IMR-90 (cell line): ENCODE results near the gene MTMR11. TPM values are rescaled to one million over a fixed set of nuclear protein-coding genes. Genes with fewer than 3 reads are reported as not detected.
A peak's percentile ranks its signal among the peaks of the same experiment; 100 is the strongest.
"Not testable (repeated sequence)": the region's sequence is repeated elsewhere in the genome, so short reads cannot be mapped to it uniquely, and the experiment has no call there.

ENCODE experiments used
- ATAC-seq: fragments of 200-7000 bp; cut with Tn5 transposase; 2 replicates; pipeline ENCODE4 v1.9.1; 2020; ENCODE audit warnings: low read depth, mild to moderate bottlenecking, moderate library complexity
- BruUV-seq: library from RNA; stranded (reverse); fragments of 400-500 nt; replicated peaks from 2 replicates; lab custom pipeline; 2021; lab: Mats Ljungman, UMichigan
- CTCF ChIA-PET: fragments of 300-600 bp; formaldehyde crosslinking; extraction: SDS; loops from one replicate; lab custom pipeline; 2021; ENCODE audit warnings: antibody characterized with exemption; lab: Yijun Ruan, JAX
- POLR2A ChIA-PET: fragments of 300-600 bp; sonication (Branson Sonifier 250); formaldehyde crosslinking; loops from one replicate; lab custom pipeline; 2022; ENCODE audit warnings: antibody characterized with exemption; ENCODE audit not compliant: unreplicated experiment; lab: Charles Lee
- DNase-seq: peaks from one replicate; pipeline ENCODE4 v3.0.0; 2013
- H2AFZ ChIP-seq: replicated peaks from 2 replicates; pipeline ENCODE3; 2013; ENCODE audit warnings: low read length, mild to moderate bottlenecking; ENCODE audit not compliant: poor library complexity
- H2AK5ac ChIP-seq: 2 replicates; pipeline ENCODE4 v1.6.1; 2013; ENCODE audit warnings: low read depth, low read length, inconsistent platforms
- H2AK9ac ChIP-seq: replicated peaks from 2 replicates; pipeline ENCODE3; 2013; ENCODE audit warnings: mild to moderate bottlenecking, low read depth, low read length, moderate library complexity; ENCODE audit not compliant: poor library complexity
- H2BK120ac ChIP-seq: 2 replicates; pipeline ENCODE4 v1.6.1; 2013; ENCODE audit warnings: low read depth, low read length, inconsistent platforms
- H2BK15ac ChIP-seq: 3 replicates; pipeline ENCODE4 v1.6.1; 2013; ENCODE audit warnings: low read depth, low read length, inconsistent platforms
- H2BK20ac ChIP-seq: 2 replicates; pipeline ENCODE4 v1.6.1; 2013; ENCODE audit warnings: low read depth, mild to moderate bottlenecking, inconsistent platforms, low read length, moderate library complexity
- H2BK5ac ChIP-seq: 2 replicates; pipeline ENCODE4 v1.6.1; 2013; ENCODE audit warnings: mild to moderate bottlenecking, low read depth, low read length, inconsistent platforms; ENCODE audit not compliant: poor library complexity, severe bottlenecking
- H3K14ac ChIP-seq: replicated peaks from 2 replicates; pipeline ENCODE4 v1.6.1; 2013; ENCODE audit warnings: low read depth, low read length, inconsistent platforms
- H3K18ac ChIP-seq: 2 replicates; pipeline ENCODE4 v1.6.1; 2013; ENCODE audit warnings: low read depth, low read length, control low read depth
- H3K23ac ChIP-seq: 2 replicates; pipeline ENCODE4 v1.6.1; 2013; ENCODE audit warnings: low read depth, low read length, inconsistent platforms
- H3K27ac ChIP-seq: 2 replicates; pipeline ENCODE4 v1.5.1; 2013; ENCODE audit warnings: mild to moderate bottlenecking, control low read depth, low read length; ENCODE audit not compliant: insufficient read depth
- H3K27me3 ChIP-seq: 2 replicates; pipeline ENCODE4 v1.6.1; 2013; ENCODE audit warnings: low read length; ENCODE audit not compliant: control insufficient read depth, insufficient read depth
- H3K36me3 ChIP-seq: 2 replicates; pipeline ENCODE4 v1.6.1; 2013; ENCODE audit warnings: low read length, mixed read lengths; ENCODE audit not compliant: control insufficient read depth, insufficient read depth
- H3K4ac ChIP-seq: 2 replicates; pipeline ENCODE4 v1.6.1; 2013; ENCODE audit warnings: low read depth, low read length, inconsistent platforms
- H3K4me1 ChIP-seq: 2 replicates; pipeline ENCODE4 v1.6.1; 2013; ENCODE audit warnings: low read length, mixed read lengths; ENCODE audit not compliant: control insufficient read depth, insufficient read depth
- H3K4me2 ChIP-seq: 2 replicates; pipeline ENCODE4 v1.6.1; 2013; ENCODE audit warnings: low read depth, mild to moderate bottlenecking, control low read depth, low read length, moderate library complexity
- H3K4me3 ChIP-seq: 2 replicates; pipeline ENCODE4 v1.5.1; 2013; ENCODE audit warnings: low read depth, mild to moderate bottlenecking, control low read depth, low read length, moderate library complexity; ENCODE audit not compliant: insufficient read depth
- H3K56ac ChIP-seq: 2 replicates; pipeline ENCODE4 v1.6.1; 2013; ENCODE audit warnings: low read length, inconsistent platforms; ENCODE audit not compliant: insufficient read depth; ENCODE audit errors: extremely low read depth
- H3K79me1 ChIP-seq, 2 experiments: 2 replicates each; pipeline ENCODE4 v1.6.1; 2013; ENCODE audit warnings: low read length in 2 of 2, inconsistent platforms in 1 of 2, low read depth in 1 of 2
- H3K9ac ChIP-seq: 2 replicates; pipeline ENCODE4 v1.6.1; 2013; ENCODE audit warnings: low read depth, low read length, control low read depth
- H3K9me1 ChIP-seq: 2 replicates; pipeline ENCODE4 v1.6.1; 2013; ENCODE audit warnings: low read length, inconsistent platforms; ENCODE audit not compliant: insufficient read depth
- H3K9me3 ChIP-seq: 2 replicates; pipeline ENCODE4 v1.6.1; 2013; ENCODE audit warnings: low read length; ENCODE audit not compliant: control insufficient read depth, insufficient read depth
- H4K20me1 ChIP-seq: 2 replicates; pipeline ENCODE4 v1.6.1; 2013; ENCODE audit warnings: low read length, inconsistent platforms; ENCODE audit not compliant: insufficient read depth
- H4K5ac ChIP-seq: 2 replicates; pipeline ENCODE4 v1.6.1; 2013; ENCODE audit warnings: mild to moderate bottlenecking, low read depth, low read length, control low read depth
- H4K8ac ChIP-seq, 2 experiments: 2 replicates each; pipeline ENCODE4 v1.6.1; 2013; ENCODE audit warnings: low read depth in 2 of 2, low read length in 2 of 2, control low read depth in 1 of 2, inconsistent platforms in 1 of 2
- H4K91ac ChIP-seq: 2 replicates; pipeline ENCODE4 v1.6.1; 2013; ENCODE audit warnings: low read depth, low read length, inconsistent platforms; ENCODE audit not compliant: insufficient read depth
- CHD1 ChIP-seq: IDR thresholded peaks from 2 replicates; pipeline ENCODE4 v1.6.1; 2012; ENCODE audit warnings: low read depth, low read length, improper control_type of control experiment
- MAFK ChIP-seq: IDR thresholded peaks from 2 replicates; pipeline ENCODE4 v1.6.1; 2012; ENCODE audit warnings: low read depth, low read length, improper control_type of control experiment
- MAZ ChIP-seq: IDR thresholded peaks from 2 replicates; pipeline ENCODE4 v1.6.1; 2012; ENCODE audit warnings: low read depth, mild to moderate bottlenecking, low read length, improper control_type of control experiment, moderate library complexity, borderline replicate concordance
- MXI1 ChIP-seq: IDR thresholded peaks from 2 replicates; pipeline ENCODE4 v1.6.1; 2012; ENCODE audit warnings: low read depth, mild to moderate bottlenecking, low read length, moderate library complexity, borderline replicate concordance
- NFE2L2 ChIP-seq: fragments of 150-350 bp; IDR thresholded peaks from 2 replicates; pipeline ENCODE4 v1.6.1; 2016; ENCODE audit warnings: low read depth, mild to moderate bottlenecking, low read length
- POLR2A ChIP-seq: IDR thresholded peaks from 2 replicates; pipeline ENCODE4 v1.6.1; 2012; ENCODE audit warnings: mild to moderate bottlenecking, low read depth, low read length
- WGBS, 2 experiments: methylation state at CpG; one replicate each; pipeline versions ENCODE4 v1.1.5 to v1.1.7; 2013; ENCODE audit warnings: missing lambda C conversion rate in 2 of 2; ENCODE audit not compliant: insufficient read length in 1 of 2; ENCODE audit errors: extremely low coverage in 2 of 2; 5-methylcytosine and 5-hydroxymethylcytosine counted together
- dilution Hi-C: fragments of 300-500 bp; cut with HindIII; formaldehyde crosslinking; loops from one replicate; pipeline ENCODE4 v1.14.3; 2018; ENCODE audit warnings: low sequenced_read_pairs; ENCODE audit not compliant: unreplicated experiment
- in situ Hi-C: fragments of 300-500 bp; cut with MboI; formaldehyde crosslinking; loops from 3 replicates; pipeline ENCODE4 v1.14.3; 2019; ENCODE audit warnings: low sequenced_read_pairs, inconsistent platforms, mixed read lengths
- intact Hi-C: fragments of 100-400 bp; cut with micrococcal nuclease; formaldehyde crosslinking; loops from 2 replicates; pipeline ENCODE4 v1.10.0; 2022
- polyA plus RNA-seq, 3 experiments: library from polyadenylated mRNA; depleted of rRNA; stranded (reverse); fragments of >200 nt; gene quantifications; 2 replicates each; pipeline ENCODE4 v1.2.3, GENCODE V29; 2012; ENCODE audit warnings: low replicate concordance in 1 of 3
- total RNA-seq: library from RNA; depleted of rRNA; stranded (reverse); fragments of >200 nt; gene quantifications from 2 replicates; pipeline ENCODE4 v1.2.3, GENCODE V29; 2012

Gene MTMR11
- total and polyA plus RNA-seq, 2 of the 4 experiments (the other 2 are of a cell fraction), result 2.0 to 14.6 TPM

DNA sequence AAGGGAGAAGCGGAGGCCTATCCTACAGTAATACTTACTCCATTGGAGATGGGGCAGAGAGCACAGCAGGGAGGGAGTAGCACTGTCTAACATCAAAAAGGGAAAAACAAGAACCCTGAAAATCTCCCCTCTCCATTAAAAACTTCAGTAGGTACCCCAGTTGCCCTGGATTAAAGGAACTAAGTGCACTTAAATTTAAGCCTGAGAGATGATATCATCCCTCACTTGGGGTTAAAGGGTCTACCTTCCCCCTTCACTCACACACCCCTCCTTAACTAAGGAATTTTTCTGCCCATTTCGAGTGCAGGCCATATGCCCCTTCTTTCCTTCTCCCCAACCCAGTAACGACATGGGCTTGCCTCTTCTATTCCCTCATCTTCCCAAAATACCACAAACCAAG lies 3.7 kb upstream of the MTMR11 start:
- Histone ChIP-seq H2AK5ac (peak overlapping the region; percentile 46; the same call in 1 of the 2 replicates), H2BK15ac (no peak overlapping the region; the same call in 2 of the 3 replicates), H3K27ac (no peak overlapping the region), H4K8ac (no peak overlapping the region), H3K56ac (no peak overlapping the region), H2BK120ac (no peak overlapping the region), H4K5ac (no peak overlapping the region), H2BK5ac (no peak overlapping the region), H3K4ac (no peak overlapping the region), H3K18ac (no peak overlapping the region), H3K9ac (no peak overlapping the region), H3K9me1 (peaks cover 19% of the 10 kb centered on the region), H3K36me3 (peaks cover 19% of the 10 kb centered on the region), H3K4me3 (no peak overlapping the region), H3K27me3 (no peaks in the 10 kb centered on the region), H4K91ac (no peak overlapping the region), H3K23ac (no peak overlapping the region), H3K79me1 (peaks cover 3 to 41% of the 10 kb centered on the region in 2 experiments), H2AFZ (no peak overlapping the region), H3K14ac (no peak overlapping the region), H2AK9ac (no peak overlapping the region), H3K4me2 (no peak overlapping the region), H3K9me3 (no peaks in the 10 kb centered on the region), H4K20me1 (no peaks in the 10 kb centered on the region), H3K4me1 (peaks cover 11% of the 10 kb centered on the region), H2BK20ac (no peak overlapping the region)
- dilution Hi-C loops, result no loop called here
- WGBS, 2 experiments, result 100% methylated on average over 1 of the region's 3 CpGs; no CpG with 5 or more reads in 1 of the 2 experiments
- no peak for ATAC-seq
- TF ChIP-seq MAFK (no peak), MAZ (no peak), POLR2A (no peak), NFE2L2 (no peak), MXI1 (no peak), CHD1 (no peak)
- CTCF ChIA-PET, result interaction anchor here (0.5 to 0.8 kb wide), 4 partner anchors 11 to 1108 kb away, joined by 3 read pairs; no protein-coding TSS in a partner anchor
- POLR2A ChIA-PET, result no interaction called here
- in situ Hi-C loops, result no loop called here
- BruUV-seq, result no TSS peak
- DNase-seq, result no peak
- intact Hi-C loops, result loop anchor here (10.0 kb wide), 1 partner anchor 844 kb away; no protein-coding TSS in a partner anchor

DNA sequence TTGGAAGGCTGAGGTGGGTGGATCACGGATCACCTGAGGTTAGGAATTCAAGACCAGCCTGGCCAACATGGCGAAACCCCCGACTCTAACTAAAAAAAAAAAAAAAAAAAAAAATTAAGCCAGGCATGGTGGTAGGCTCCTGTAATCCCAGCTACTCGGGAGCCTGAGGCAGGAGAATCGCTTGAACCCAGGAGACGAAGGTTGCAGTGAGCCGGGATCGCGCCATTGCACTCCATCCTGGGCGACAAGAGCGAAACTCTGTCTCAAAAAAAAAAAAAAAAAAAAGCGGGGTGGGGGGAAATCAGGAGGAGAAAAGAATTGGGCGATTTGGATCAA lies 2.0 kb upstream of the MTMR11 start:
- peak overlapping the region; percentile 71 for H4K91ac ChIP-seq
- BruUV-seq, H3K18ac ChIP-seq, POLR2A ChIA-PET, H3K9me3 ChIP-seq, H2BK20ac ChIP-seq, H3K36me3 ChIP-seq, H2BK15ac ChIP-seq, H4K5ac ChIP-seq, DNase-seq, H3K14ac ChIP-seq, dilution Hi-C loops, H4K20me1 ChIP-seq, H3K4me3 ChIP-seq, H3K27me3 ChIP-seq, H3K23ac ChIP-seq, H3K9ac ChIP-seq, ATAC-seq, CTCF ChIA-PET: not testable (repeated sequence)
- H2AK5ac ChIP-seq, result peak overlapping the region; percentile 97
- intact Hi-C loops (loop anchor here (5.0 kb wide), 1 partner anchor 46 kb away; no protein-coding TSS in a partner anchor), in situ Hi-C loops (loop anchor here (5.0 kb wide), 1 partner anchor 36 kb away; no protein-coding TSS in a partner anchor)
- H2BK5ac ChIP-seq, result peak overlapping the region; percentile 5
- peak overlapping the region; percentile 81 for H3K4ac ChIP-seq
- H4K8ac ChIP-seq, result peak overlapping the region in 1 of 2 experiments; percentile 56; a peak in 1 of 4 replicates
- H3K27ac ChIP-seq, result peak overlapping the region; percentile 46
- H3K9me1 ChIP-seq, result peaks cover 26% of the 10 kb centered on the region
- H3K56ac ChIP-seq, result 0 out of 2 replicates have a peak overlapping the region, but pooled peaks have one; percentile 52
- peaks cover 3 to 53% of the 10 kb centered on the region in 2 experiments for H3K79me1 ChIP-seq
- peak overlapping the region; percentile 52 for H3K4me2 ChIP-seq
- peak overlapping the region; percentile 82 for H2AK9ac ChIP-seq
- H2AFZ ChIP-seq, result peak overlapping the region; percentile 86
- peaks cover 11% of the 10 kb centered on the region for H3K4me1 ChIP-seq
- H2BK120ac ChIP-seq, result peak overlapping the region; percentile 56; the same call in 1 of the 2 replicates
- no CpG with 5 or more reads among the region's 13 CpGs for WGBS, 2 experiments
